NCI-H345 treated with DMSO at 0.1 percent for 48 hours (cell line): ENCODE data around the gene FAH.

Experiments used
- DNase-seq: peaks from one replicate; lab custom pipeline; 2025; ENCODE audit not compliant: unreplicated experiment; lab: John Stamatoyannopoulos, UW

FAH gene

DNA sequence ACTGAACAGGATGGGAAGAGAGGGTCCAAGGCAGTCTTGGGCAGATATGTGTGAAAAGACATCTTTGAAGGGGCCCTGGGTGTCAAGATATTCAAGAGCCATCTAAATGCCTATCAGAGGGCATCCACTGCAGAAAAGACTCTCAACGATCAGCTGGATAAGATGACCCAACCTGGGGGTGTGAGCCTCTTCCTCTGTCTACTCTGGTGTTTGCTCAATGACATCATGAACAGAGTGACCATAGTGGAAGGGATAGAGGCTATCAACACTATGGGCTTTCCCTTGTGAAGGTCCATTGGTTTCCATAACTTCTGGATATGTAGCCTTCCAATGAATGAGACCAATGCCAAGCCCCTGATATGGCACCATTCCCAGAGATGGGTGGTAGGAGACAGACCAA, 42.1 kb downstream of the FAH start:
- no peak for DNase-seq

- DNase-seq, result no peak
These were observed 46.6 kb downstream of the FAH start for GRCh38 chr15:80199366-80199765.

- no peak for DNase-seq
These were observed 47.1 kb downstream of the FAH start for GRCh38 chr15:80199869-80200268.

- DNase-seq, result no peak
These were observed 48.6 kb downstream of the FAH start for GRCh38 chr15:80201256-80202015.

DNA sequence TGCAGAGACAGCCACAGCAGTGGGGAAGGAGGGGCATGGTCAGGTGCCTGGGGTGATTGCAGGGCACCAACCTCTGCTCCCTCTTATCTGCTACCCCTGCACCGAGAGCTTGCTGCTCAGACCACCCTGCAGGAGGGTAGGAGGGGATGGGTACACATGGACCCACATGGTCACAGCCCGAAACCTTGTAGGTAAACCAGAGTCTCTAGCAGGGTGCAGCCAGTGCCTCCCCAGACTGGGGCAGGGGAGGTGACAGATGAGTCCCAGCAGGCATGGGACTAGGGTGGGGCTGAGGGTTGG, 49.2 kb downstream of the FAH start:
- DNase-seq, result no peak

- no peak for DNase-seq
These were observed 50.0 kb downstream of the FAH start for GRCh38 chr15:80202641-80203360.

- DNase-seq, result no peak
These were observed 50.6 kb downstream of the FAH start for GRCh38 chr15:80203361-80203885.

DNA sequence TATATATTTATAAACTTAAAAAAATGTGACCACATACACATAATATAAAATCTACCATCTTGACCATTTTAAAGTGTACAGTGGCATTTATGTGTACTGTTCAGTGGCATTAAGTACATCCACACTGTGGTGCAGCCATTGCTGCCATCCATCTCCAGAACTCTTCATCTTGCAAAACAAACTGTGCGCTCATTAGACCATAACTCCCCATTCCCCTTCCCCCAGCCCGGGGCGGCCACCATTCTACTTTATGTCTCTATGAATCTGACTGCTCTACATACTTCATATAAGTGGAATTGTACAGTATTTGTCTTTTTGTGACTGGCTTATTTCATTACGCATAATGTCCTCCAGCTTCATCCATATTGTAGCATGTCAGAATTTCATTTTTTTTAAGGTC, 51.4 kb downstream of the FAH start:
- DNase-seq, result no peak

GRCh38 chr15:80207887-80208286, 55.1 kb downstream of the FAH start:
- no peak for DNase-seq

DNA sequence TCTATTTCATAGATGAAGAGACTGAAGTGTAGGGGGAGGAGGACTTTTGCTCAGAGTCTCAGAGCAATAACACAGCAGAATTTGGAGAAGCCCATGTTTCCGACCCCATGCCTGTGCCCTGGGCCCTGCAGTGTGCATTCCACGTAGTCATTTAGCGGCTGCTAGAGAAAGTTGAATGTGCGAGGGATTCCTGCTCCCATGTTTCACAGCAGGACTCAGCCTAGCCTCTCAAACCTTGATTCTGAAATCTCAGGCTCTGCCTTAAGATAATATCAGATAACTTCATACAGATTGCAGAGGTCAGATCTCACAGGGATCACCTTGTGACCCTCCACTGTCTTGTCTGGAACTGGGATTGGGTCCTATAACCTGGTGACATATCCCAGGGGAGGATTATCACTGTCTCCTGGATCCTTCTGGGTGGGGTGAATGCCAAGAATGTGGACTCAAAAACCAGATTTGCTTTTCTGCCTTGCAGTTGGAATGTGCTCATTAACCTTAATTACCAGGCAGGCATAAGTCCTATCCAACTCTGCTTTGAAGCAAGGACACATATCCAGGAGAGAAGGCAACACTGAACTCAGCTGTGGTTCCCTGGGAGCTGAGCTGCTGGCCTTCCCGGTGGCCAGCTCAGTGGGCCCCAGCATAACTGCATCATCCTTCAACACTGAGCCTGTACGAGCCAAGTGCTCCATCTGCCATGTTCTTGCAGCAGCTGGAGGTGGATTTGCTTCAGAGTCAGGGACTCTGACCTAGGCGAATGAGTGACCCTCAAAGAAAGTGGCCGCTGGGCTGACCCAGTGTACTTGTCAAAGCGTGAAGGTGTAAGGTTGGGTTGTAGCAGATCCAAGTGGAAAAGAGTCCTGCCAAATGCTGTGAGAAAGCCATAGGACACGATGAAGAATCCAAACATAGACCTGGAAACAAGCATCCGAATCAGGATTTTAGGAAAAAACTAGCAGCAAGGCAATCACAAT, 56.2 kb downstream of the FAH start:
- DNase-seq, result no peak

DNA sequence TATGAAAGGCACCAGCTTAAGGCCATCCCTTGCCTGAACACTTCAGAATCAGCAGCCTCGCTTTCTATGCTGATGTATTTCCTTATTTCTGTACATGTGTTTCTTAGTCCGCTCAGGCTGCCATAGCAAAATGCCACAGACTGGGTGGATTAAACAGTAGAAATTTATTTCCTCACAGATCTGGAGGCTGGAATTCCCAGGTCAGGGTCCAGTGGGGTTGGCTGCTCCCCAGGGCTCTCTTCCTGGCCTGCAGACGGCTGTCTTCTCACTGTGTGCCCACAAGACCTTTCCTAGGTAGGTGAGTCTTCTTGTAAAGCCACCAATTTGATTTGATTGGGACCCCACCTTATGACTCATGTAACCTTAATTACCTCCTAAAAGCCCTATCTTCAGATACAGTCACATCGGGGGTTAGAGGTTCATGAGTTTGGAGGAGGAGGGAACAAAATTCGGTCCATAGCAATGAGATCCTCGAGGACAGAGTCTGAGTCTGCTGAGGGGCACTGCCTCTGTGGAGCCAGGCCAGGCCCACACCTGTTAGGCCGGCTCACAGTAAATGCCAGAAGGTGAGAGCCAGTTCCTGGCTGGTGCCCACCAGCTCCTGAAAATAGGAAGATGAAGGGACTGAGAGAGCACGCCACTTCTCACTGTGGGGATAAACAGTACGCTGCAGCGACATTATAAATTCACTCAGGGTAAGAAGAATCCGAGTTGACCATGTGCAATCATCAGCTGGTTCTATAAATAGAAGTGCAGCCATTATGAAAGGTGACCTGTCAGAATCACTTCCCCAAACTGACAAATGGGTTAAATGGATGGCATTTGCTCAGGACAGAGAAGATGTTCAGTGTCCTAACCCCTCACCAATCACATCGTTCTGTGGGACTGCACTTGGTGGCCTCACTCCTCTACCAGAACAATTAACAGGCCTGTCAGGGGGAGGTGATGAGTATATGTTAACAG, 58.1 kb downstream of the FAH start:
- DNase-seq, result no peak

DNA sequence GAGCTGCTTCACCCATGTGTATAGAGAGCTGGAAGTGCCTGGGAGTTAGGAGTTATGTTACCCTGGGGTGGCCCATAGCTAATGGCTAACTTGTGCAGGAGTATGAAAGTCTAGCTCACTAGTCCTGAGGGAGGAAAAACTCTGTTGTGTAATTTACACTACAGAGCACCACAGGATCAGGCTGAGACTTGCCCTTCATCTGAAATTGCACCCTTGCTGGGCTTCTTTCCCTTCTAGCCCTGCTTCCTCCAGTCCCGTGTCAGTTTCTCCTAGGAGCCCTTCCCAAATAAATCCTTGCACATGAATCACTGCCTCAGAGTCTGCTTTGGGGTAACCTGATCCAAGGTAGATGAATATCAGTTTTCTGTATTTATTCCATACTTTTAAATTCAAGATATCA, 59.2 kb downstream of the FAH start:
- no peak for DNase-seq

DNA sequence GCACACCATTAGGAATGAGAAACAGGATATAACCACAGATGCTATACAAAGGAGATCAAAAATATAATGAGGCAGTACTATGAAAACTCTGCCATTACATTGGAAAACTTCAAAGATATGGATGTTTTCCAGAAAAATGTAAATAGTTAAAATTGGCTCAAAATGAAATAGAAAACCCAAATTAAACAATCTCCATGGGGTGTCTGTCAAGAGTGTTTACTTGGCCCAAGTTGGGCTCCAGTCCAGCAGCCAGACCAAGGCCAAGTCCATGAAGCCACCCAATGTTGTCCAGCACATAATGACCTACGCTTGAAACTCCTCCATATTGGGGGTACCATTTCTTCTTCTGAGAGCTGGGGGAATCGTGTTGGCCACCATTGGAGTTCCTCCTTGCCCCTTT, 62.1 kb downstream of the FAH start:
- DNase-seq, result no peak

- no peak for DNase-seq
These were observed 63.3 kb downstream of the FAH start for GRCh38 chr15:80216141-80216540.

DNA sequence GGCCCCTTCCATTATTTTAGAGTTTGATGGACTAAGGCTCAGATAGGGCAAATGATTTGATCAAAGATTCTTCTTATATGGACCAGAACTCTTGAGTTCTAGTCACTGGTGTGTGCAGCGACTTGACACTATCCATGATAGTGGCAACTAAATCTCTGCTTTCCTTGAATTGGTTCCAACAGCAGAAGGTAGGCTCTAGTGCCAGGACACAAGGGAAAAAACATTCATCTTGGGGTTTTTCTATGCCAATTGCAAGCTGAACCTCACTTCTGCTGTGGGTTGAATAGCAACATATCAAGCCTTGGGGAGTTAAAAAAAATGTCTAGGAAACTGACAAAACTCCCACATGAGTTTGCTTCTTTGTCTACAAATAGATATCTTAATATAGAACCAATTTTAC, 64.1 kb downstream of the FAH start:
- DNase-seq, result no peak

GRCh38 chr15:80217327-80217900, 64.6 kb downstream of the FAH start:
- no peak for DNase-seq

DNA sequence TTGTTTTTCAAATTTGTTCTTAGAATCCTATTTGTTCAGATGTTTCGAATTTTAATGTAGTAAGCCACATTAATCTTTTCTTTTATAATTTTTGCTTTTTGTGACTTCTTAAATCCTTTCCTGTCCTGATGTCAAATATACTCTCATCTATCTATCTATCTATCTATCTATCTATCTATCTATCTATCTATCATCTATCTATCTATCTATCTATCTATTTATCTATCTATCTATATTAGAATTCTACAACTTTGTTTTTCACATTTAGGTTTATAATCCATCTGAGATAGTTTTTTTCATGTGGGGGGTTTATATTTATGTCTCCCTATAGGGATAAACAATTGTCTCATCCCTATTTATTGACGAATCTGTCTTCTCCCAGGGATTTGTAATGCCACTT, 67.2 kb downstream of the FAH start:
- no peak for DNase-seq

- no peak for DNase-seq
These were observed 76.3 kb downstream of the FAH start for GRCh38 chr15:80228959-80229610.

DNA sequence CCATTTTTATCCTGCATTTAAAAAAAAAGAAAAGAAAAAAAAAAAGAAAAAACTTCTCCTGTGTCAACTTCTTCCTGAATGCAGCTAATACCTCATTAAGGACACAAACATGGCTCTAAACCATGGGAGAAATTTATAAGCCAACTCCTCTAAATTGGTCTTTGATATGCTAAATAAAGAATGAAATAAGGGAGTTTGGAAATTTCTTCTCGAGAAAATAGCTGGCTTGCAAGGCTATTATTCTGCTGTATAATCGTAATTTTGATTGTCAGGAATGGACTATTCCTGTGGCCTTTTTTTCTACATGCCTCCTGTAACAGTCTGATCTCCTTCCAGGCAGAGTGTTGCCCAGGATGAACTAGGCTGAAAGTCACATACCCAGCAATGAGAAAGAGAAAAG, 78.6 kb downstream of the FAH start:
- DNase-seq, result no peak

DNA sequence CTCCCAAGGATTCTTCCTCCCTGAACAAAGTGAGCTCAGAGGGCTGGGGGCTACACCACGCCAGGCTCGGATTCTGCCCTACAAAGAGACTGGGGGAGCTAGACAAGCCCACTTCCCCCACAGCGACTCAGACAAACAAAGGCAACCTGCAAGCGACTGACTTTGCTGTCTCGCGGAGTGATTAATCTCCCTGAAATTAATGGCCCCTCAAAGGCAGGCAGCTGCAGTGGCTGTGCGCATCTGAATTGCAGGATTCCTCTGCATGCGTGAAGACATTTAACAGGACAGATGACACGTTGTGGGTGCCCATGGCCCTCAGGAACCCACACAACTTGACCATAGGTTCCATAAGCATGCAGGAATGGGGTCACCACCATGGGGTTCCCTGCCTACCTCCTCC, 80.8 kb downstream of the FAH start:
- DNase-seq, result no peak
